Measurements from ENCODE around the gene LARP4. TPM values are rescaled to one million over a fixed set of nuclear protein-coding genes. Genes with fewer than 3 reads are reported as not detected.
A peak's percentile ranks its signal among the peaks of the same experiment; 100 is the strongest.

LARP4 gene
- total RNA-seq, 4 donors from 2014 or later = 30.0 to 68.2 (median 56.8) TPM

- H3K4me1 ChIP-seq = peaks cover 0 to 17% (median 0%) of the 10 kb centered on the region in 3 donors
- whole genome bisulfite sequencing, 2 donors (ENCODE audit: low coverage in 1 of 2) = 88% methylated on average over 3 of the region's 3 CpGs; no CpG with 5 or more reads in 1 of the 2 donors
- no peaks in the 10 kb centered on the region for H3K27me3 ChIP-seq
- H3K36me3 ChIP-seq = no peaks in the 10 kb centered on the region
- no peaks in the 10 kb centered on the region for H3K9me3 ChIP-seq
- TF ChIP-seq CTCF (IDR thresholded peaks at IDR 0.05) = no peak
- TF ChIP-seq POLR2A (IDR thresholded peaks at IDR 0.05) = no peak
- no peak for TF ChIP-seq EP300 (IDR thresholded peaks at IDR 0.05)
- TF ChIP-seq POLR2AphosphoS5 (IDR thresholded peaks at IDR 0.05) = no peak
- peak overlapping the region in 1 of 2 donors; percentile 10 for H3K4me3 ChIP-seq
- peak overlapping the region in 2 of 4 donors; percentile 50 to 60 for H3K27ac ChIP-seq
- ATAC-seq = no peak
Observed at GRCh38 chr12:50353869-50354593, 46.7 kb upstream of the LARP4 start.

GRCh38 chr12:50354908-50355307, 45.8 kb upstream of the LARP4 start:
- no peak for ATAC-seq
- Histone ChIP-seq H3K27ac (no peak overlapping the region), H3K27me3 (no peaks in the 10 kb centered on the region), H3K4me1 (peaks cover 0 to 17% (median 0%) of the 10 kb centered on the region in 3 donors), H3K36me3 (no peaks in the 10 kb centered on the region), H3K9me3 (no peaks in the 10 kb centered on the region), H3K4me3 (no peak overlapping the region)
- TF ChIP-seq POLR2A (IDR thresholded peaks at IDR 0.05) (no peak), POLR2AphosphoS5 (IDR thresholded peaks at IDR 0.05) (no peak), EP300 (IDR thresholded peaks at IDR 0.05) (no peak)
- 40 to 83% methylated on average over 1 to 2 of the region's 2 CpGs for WGBS, 2 donors (ENCODE audit: low coverage in 1 of 2)

GRCh38 chr12:50355365-50355764, 45.3 kb upstream of the LARP4 start:
- Histone ChIP-seq H3K27ac (no peak overlapping the region), H3K4me1 (peaks cover 0 to 17% (median 0%) of the 10 kb centered on the region in 3 donors), H3K36me3 (no peaks in the 10 kb centered on the region), H3K9me3 (no peaks in the 10 kb centered on the region), H3K27me3 (no peaks in the 10 kb centered on the region), H3K4me3 (no peak overlapping the region)
- TF ChIP-seq EP300 (IDR thresholded peaks at IDR 0.05) = no peak
- no peak for TF ChIP-seq POLR2AphosphoS5 (IDR thresholded peaks at IDR 0.05)
- TF ChIP-seq POLR2A (IDR thresholded peaks at IDR 0.05) = no peak
- TF ChIP-seq CTCF (IDR thresholded peaks at IDR 0.05) = no peak
- no peak for ATAC-seq
- WGBS, 2 donors (ENCODE audit: low coverage in 1 of 2) = 93 to 100% methylated on average over 3 to 4 of the region's 4 CpGs

GRCh38 chr12:50362671-50363070, 38.0 kb upstream of the LARP4 start:
- no peak for ATAC-seq

GRCh38 chr12:50363141-50363540, 37.5 kb upstream of the LARP4 start:
- H3K4me3 ChIP-seq = no peak overlapping the region
- H3K9me3 ChIP-seq = no peaks in the 10 kb centered on the region
- H3K4me1 ChIP-seq = no peaks in the 10 kb centered on the region
- ATAC-seq = no peak
- H3K36me3 ChIP-seq = no peaks in the 10 kb centered on the region
- WGBS, 2 donors (ENCODE audit: low coverage in 1 of 2) = 71 to 87% methylated on average over 5 of the region's 5 CpGs
- no peak overlapping the region for H3K27ac ChIP-seq
- no peaks in the 10 kb centered on the region for H3K27me3 ChIP-seq
- TF ChIP-seq EP300 (IDR thresholded peaks at IDR 0.05) = no peak
- no peak for TF ChIP-seq CTCF (IDR thresholded peaks at IDR 0.05)
- no peak for TF ChIP-seq POLR2AphosphoS5 (IDR thresholded peaks at IDR 0.05)
- no peak for TF ChIP-seq POLR2A (IDR thresholded peaks at IDR 0.05)

More at GRCh38 chr12:50362671-50363070, 38.0 kb upstream of the LARP4 start:
- no peaks in the 10 kb centered on the region for H3K27me3 ChIP-seq
- TF ChIP-seq CTCF (IDR thresholded peaks at IDR 0.05) = no peak
- TF ChIP-seq POLR2AphosphoS5 (IDR thresholded peaks at IDR 0.05) = no peak
- no peak for TF ChIP-seq POLR2A (IDR thresholded peaks at IDR 0.05)
- TF ChIP-seq EP300 (IDR thresholded peaks at IDR 0.05) = no peak
- no peaks in the 10 kb centered on the region for H3K4me1 ChIP-seq
- no peaks in the 10 kb centered on the region for H3K36me3 ChIP-seq
- H3K9me3 ChIP-seq = no peaks in the 10 kb centered on the region
- WGBS, 2 donors (ENCODE audit: low coverage in 1 of 2) = 83 to 84% methylated on average over 1 of the region's 4 CpGs
- no peak overlapping the region for H3K27ac ChIP-seq
- no peak overlapping the region for H3K4me3 ChIP-seq

Measured in gastroesophageal sphincter (tissue), 4 donors.